Common myeloid progenitor, CD34-positive (primary cell): ENCODE data around the gene SEH1L.

ENCODE experiments used
- CTCF ChIA-PET: fragments of 350-600 bp; sonication (Branson Sonifier 250); formaldehyde crosslinking; loops from one replicate; lab custom pipeline; 2021; ENCODE audit warnings: antibody characterized with exemption; lab: Charles Lee
- POLR2A ChIA-PET: fragments of 350-600 bp; sonication (Branson Sonifier 250); formaldehyde crosslinking; loops from one replicate; lab custom pipeline; 2021; ENCODE audit warnings: antibody characterized with exemption; lab: Charles Lee
- DNase-seq, 3 donors: peaks; one replicate each; pipeline versions ENCODE4 v3.0.0 to v3.0.0-alpha.2; 2013
- H3K27ac ChIP-seq, 2 experiments: 1 replicate in 1 of 2; 2 replicates in 1 of 2; pipeline ENCODE4 v1.7.0; 2013; ENCODE audit warnings: inconsistent platforms in 2 of 2, low read length in 2 of 2, mild to moderate bottlenecking in 2 of 2, low read depth in 1 of 2, moderate library complexity in 1 of 2; ENCODE audit not compliant: severe bottlenecking in 2 of 2, insufficient read depth in 1 of 2, poor library complexity in 1 of 2
- H3K27me3 ChIP-seq, 5 experiments: replicated peaks in 2 of 5; 1 replicate in 3 of 5; 2 replicates in 2 of 5; pipeline versions ENCODE4 v1.6.1 to v1.7.0; 2013; ENCODE audit warnings: low read length in 4 of 5, mild to moderate bottlenecking in 2 of 5, moderate library complexity in 2 of 5, inconsistent platforms in 1 of 5; ENCODE audit not compliant: insufficient read depth in 5 of 5, control insufficient read depth in 4 of 5
- H3K36me3 ChIP-seq, 4 experiments: 1 replicate in 2 of 4; 2 replicates in 2 of 4; pipeline versions ENCODE4 v1.6.1 to v1.7.0; 2013; ENCODE audit warnings: low read length in 3 of 4, control low read depth in 1 of 4, mild to moderate bottlenecking in 1 of 4; ENCODE audit not compliant: control insufficient read depth in 4 of 4, insufficient read depth in 4 of 4
- H3K4me1 ChIP-seq, 4 experiments: 1 replicate in 3 of 4; 2 replicates in 1 of 4; pipeline versions ENCODE4 v1.6.1 to v1.7.1; 2013; ENCODE audit warnings: low read length in 3 of 4, mild to moderate bottlenecking in 3 of 4, control low read depth in 1 of 4, inconsistent platforms in 1 of 4, moderate library complexity in 1 of 4; ENCODE audit not compliant: control insufficient read depth in 4 of 4, insufficient read depth in 4 of 4; ENCODE audit errors: control extremely low read depth in 1 of 4
- H3K4me3 ChIP-seq, 7 experiments: 1 replicate in 4 of 7; 2 replicates in 3 of 7; pipeline versions ENCODE4 v1.5.1 to v1.7.0; 2013; ENCODE audit warnings: mild to moderate bottlenecking in 7 of 7, low read length in 6 of 7, moderate library complexity in 6 of 7, inconsistent platforms in 2 of 7, low read depth in 2 of 7, control low read depth in 1 of 7; ENCODE audit not compliant: insufficient read depth in 4 of 7, control insufficient read depth in 1 of 7; ENCODE audit errors: extremely low read depth in 1 of 7
- H3K9me3 ChIP-seq, 5 experiments: 1 replicate in 4 of 5; 2 replicates in 1 of 5; pipeline versions ENCODE4 v1.6.1 to v1.7.1; 2013; ENCODE audit warnings: low read length in 4 of 5, mild to moderate bottlenecking in 2 of 5, inconsistent platforms in 1 of 5, low read depth in 1 of 5, moderate library complexity in 1 of 5; ENCODE audit not compliant: control insufficient read depth in 4 of 5, insufficient read depth in 2 of 5; ENCODE audit errors: control extremely low read depth in 1 of 5
- whole genome bisulfite sequencing: methylation state at CpG from one replicate; pipeline ENCODE4 v1.1.5; 2013; ENCODE audit not compliant: insufficient coverage; 5-methylcytosine and 5-hydroxymethylcytosine counted together

SEH1L gene

GRCh38 chr18:12998332-12999060 lies 50.7 kb downstream of the SEH1L start:
- POLR2A ChIA-PET = no interaction called here
- no peak for DNase-seq
- 100% methylated on average over 2 of the region's 6 CpGs for WGBS

GRCh38 chr18:13003466-13003896 lies 55.7 kb downstream of the SEH1L start:
- Histone ChIP-seq H3K27ac (no peak overlapping the region), H3K9me3 (no peaks in the 10 kb centered on the region), H3K36me3 (peaks cover 2 to 54% (median 18%) of the 10 kb centered on the region in 4 experiments), H3K4me1 (peaks cover 2 to 27% (median 13%) of the 10 kb centered on the region in 4 experiments), H3K4me3 (no peak overlapping the region), H3K27me3 (no peaks in the 10 kb centered on the region)
- CTCF ChIA-PET = interaction anchor here (0.7 to 1.2 kb wide), 2 partner anchors 166 to 629 kb away, joined by 3 read pairs; no protein-coding TSS in a partner anchor
- POLR2A ChIA-PET = no interaction called here
- WGBS = 73% methylated on average over 7 of the region's 7 CpGs
- peak; percentile 43 to 77 (median 64) for DNase-seq

More at GRCh38 chr18:12998332-12999060, 50.7 kb downstream of the SEH1L start:
- H3K4me3 ChIP-seq = no peak overlapping the region
- peaks cover 0 to 2% (median 0%) of the 10 kb centered on the region in 5 experiments for H3K9me3 ChIP-seq
- peaks cover 0 to under 1% (median under 1%) of the 10 kb centered on the region in 4 experiments for H3K4me1 ChIP-seq
- no peak overlapping the region for H3K27ac ChIP-seq
- H3K36me3 ChIP-seq = peaks cover 2 to 32% (median 15%) of the 10 kb centered on the region in 4 experiments
- CTCF ChIA-PET = interaction anchor here (1.2 to 1.7 kb wide), 2 partner anchors 9 to 35 kb away, joined by 3 to 6 read pairs; no protein-coding TSS in a partner anchor
- H3K27me3 ChIP-seq = no peaks in the 10 kb centered on the region

- ChIA-PET POLR2A (no interaction called here), CTCF (interaction anchor here (1.2 to 2.9 kb wide), 3 partner anchors 10 to 628 kb away, joined by 3 to 8 read pairs (median 3); no protein-coding TSS in a partner anchor)
- no peak for DNase-seq
- H3K9me3 ChIP-seq = no peaks in the 10 kb centered on the region
- 90% methylated on average over 8 of the region's 8 CpGs for WGBS
- H3K4me1 ChIP-seq = peaks cover 2 to 27% (median 13%) of the 10 kb centered on the region in 4 experiments
- H3K27ac ChIP-seq = no peak overlapping the region
- no peaks in the 10 kb centered on the region for H3K27me3 ChIP-seq
- H3K4me3 ChIP-seq = no peak overlapping the region
- peaks cover under 1 to 62% (median 25%) of the 10 kb centered on the region in 4 experiments for H3K36me3 ChIP-seq
Measured at GRCh38 chr18:13004396-13004795, 56.6 kb downstream of the SEH1L start.

- H3K27ac ChIP-seq = no peak overlapping the region
- peaks cover 2 to 27% (median 13%) of the 10 kb centered on the region in 4 experiments for H3K4me1 ChIP-seq
- WGBS = 93% methylated on average over 1 of the region's 1 CpG
- DNase-seq = no peak
- no peaks in the 10 kb centered on the region for H3K9me3 ChIP-seq
- peaks cover 0 to 66% (median 29%) of the 10 kb centered on the region in 4 experiments for H3K36me3 ChIP-seq
- CTCF ChIA-PET = interaction anchor here (1.2 to 2.9 kb wide), 4 partner anchors 9 to 63 kb away, joined by 3 to 8 read pairs (median 4); no protein-coding TSS in a partner anchor
- H3K27me3 ChIP-seq = no peaks in the 10 kb centered on the region
- H3K4me3 ChIP-seq = no peak overlapping the region
- POLR2A ChIA-PET = no interaction called here
Measured at GRCh38 chr18:13005289-13005688, 57.5 kb downstream of the SEH1L start.

- H3K36me3 ChIP-seq = peaks cover 2 to 56% (median 29%) of the 10 kb centered on the region in 4 experiments
- H3K4me3 ChIP-seq = peak overlapping the region in 4 of 7 experiments; percentile 13 to 60 (median 46)
- peak overlapping the region in 1 of 2 experiments; percentile 50 for H3K27ac ChIP-seq
- POLR2A ChIA-PET = no interaction called here
- CTCF ChIA-PET = interaction anchor here (0.9 to 2.9 kb wide), 6 partner anchors 7 to 17 kb away, joined by 3 to 8 read pairs (median 4); no protein-coding TSS in a partner anchor
- WGBS = 41% methylated on average over 8 of the region's 12 CpGs
- no peaks in the 10 kb centered on the region for H3K27me3 ChIP-seq
- peaks cover 2 to 27% (median 13%) of the 10 kb centered on the region in 4 experiments for H3K4me1 ChIP-seq
- peak in 2 of 3 donors; percentile 25 to 44 for DNase-seq
- H3K9me3 ChIP-seq = no peaks in the 10 kb centered on the region
Measured at GRCh38 chr18:13006531-13007247, 58.9 kb downstream of the SEH1L start.

- DNase-seq = peak in 2 of 3 donors; percentile 35 to 60
- H3K9me3 ChIP-seq = no peaks in the 10 kb centered on the region
- H3K27ac ChIP-seq = peak overlapping the region in 1 of 2 experiments; percentile 50
- POLR2A ChIA-PET = interaction anchor here (0.8 kb wide), 1 partner anchor 106 kb away, joined by 4 read pairs; no protein-coding TSS in a partner anchor
- H3K4me3 ChIP-seq = peak overlapping the region in 3 of 7 experiments; percentile 40 to 60 (median 52)
- CTCF ChIA-PET = interaction anchor here (0.9 to 1.3 kb wide), 4 partner anchors 10 to 117 kb away, joined by 3 to 4 read pairs (median 4); no protein-coding TSS in a partner anchor
- 0% methylated on average over 1 of the region's 2 CpGs for WGBS
- no peaks in the 10 kb centered on the region for H3K27me3 ChIP-seq
- H3K36me3 ChIP-seq = peaks cover 2 to 61% (median 28%) of the 10 kb centered on the region in 4 experiments
- peaks cover 2 to 27% (median 13%) of the 10 kb centered on the region in 4 experiments for H3K4me1 ChIP-seq
Measured at GRCh38 chr18:13007248-13007560, 59.4 kb downstream of the SEH1L start.
